GM21528 (cell line): ENCODE data around the gene SHISA5.
"Not testable (repeated sequence)": the region's sequence is repeated elsewhere in the genome, so short reads cannot be mapped to it uniquely, and the experiment has no call there.

Source experiments
- ATAC-seq: cut with Tn5 transposase; IDR thresholded peaks from one replicate; pipeline ENCODE4 v1.9.1; 2021; ENCODE audit warnings: mild to moderate bottlenecking, moderate library complexity; ENCODE audit not compliant: unreplicated experiment, low FRiP score

SHISA5 gene

GRCh38 chr3:48463703-48464102 lies 40.3 kb downstream of the SHISA5 start:
- no peak for ATAC-seq

DNA sequence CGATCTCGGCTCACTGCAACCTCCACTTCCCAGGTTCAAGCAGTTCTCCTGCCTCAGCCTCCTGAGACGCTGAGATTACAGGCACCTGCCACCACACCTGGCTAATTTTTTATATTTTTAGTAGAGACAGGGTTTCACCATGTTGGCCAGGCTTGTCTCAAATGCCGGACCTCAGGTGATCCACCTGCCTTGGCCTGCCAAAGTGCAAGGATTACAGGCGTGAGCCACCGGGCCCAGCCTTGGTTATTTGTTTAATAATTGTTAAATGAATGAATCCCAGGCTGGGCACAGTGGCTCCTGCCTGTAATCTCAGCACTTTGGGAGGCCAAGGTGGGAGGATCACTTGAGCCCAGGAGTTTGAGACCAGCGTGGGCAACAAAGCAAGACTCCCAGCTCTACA lies 42.2 kb downstream of the SHISA5 start:
- ATAC-seq = not testable (repeated sequence)

GRCh38 chr3:48460517-48460902 lies 43.5 kb downstream of the SHISA5 start:
- no peak for ATAC-seq

GRCh38 chr3:48459773-48460516 lies 44.0 kb downstream of the SHISA5 start:
- no peak for ATAC-seq

DNA sequence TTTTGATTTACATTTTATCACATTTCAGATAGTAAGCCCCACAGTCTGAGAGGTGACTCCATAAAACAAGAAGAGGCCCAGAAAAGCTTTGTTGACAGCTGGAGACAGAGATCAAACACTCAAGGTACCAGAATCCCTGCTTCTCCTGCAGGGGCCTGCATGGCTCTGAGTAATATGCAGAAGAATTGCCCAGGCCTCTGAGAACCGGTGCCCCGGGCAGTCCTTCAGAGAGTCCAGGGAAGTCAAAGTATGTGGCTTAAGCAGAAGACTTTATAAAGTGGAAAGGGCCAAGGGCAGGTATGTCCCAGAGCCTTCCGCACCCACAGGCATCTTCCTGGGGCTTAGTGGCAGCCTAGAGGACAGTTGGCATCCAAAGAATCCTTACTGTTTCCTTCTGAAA lies 44.6 kb downstream of the SHISA5 start:
- ATAC-seq = no peak

GRCh38 chr3:48456456-48456855 lies 47.5 kb downstream of the SHISA5 start:
- no peak for ATAC-seq

GRCh38 chr3:48451270-48451669 lies 52.7 kb downstream of the SHISA5 start:
- no peak for ATAC-seq

DNA sequence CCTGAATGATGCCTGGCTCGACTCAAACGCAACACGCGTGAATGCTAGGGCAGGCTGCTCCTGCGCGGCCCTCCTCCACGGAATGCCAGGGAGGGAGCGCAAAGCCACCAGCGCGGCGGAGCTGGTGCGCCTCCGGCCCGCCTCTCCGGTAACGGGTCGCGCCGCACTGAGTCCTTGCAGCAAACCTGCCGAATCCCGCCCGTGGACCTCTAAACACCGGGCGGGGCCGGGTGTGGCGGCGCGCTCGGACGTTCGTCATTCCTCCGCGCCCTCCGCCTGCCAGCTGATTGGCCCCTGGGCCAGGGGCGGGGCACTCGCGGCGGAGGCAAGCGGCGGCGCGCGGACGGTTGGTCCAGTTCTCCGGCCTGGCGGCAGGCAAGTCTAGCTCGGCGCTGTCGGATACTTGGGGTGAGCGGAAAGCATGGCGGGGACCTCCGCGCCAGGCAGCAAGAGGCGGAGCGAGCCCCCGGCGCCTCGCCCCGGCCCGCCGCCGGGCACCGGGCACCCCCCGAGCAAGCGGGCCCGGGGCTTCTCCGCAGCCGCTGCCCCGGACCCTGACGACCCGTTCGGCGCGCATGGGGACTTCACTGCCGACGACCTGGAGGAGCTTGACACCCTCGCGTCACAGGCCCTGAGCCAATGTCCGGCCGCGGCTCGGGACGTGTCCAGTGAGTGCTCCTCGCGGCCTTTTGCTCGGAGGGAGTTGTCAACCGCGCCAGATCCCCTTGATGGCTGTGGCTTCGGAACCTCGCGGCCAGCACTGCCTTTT lies 57.4 kb downstream of the SHISA5 start, which contains the start of gene ATRIP:
ATRIP (plus strand) TSS at position 313 of the 769 bp plus-strand sequence; CDS start at position 422, 109 bp downstream.
- ATAC-seq = peak; percentile 89

DNA sequence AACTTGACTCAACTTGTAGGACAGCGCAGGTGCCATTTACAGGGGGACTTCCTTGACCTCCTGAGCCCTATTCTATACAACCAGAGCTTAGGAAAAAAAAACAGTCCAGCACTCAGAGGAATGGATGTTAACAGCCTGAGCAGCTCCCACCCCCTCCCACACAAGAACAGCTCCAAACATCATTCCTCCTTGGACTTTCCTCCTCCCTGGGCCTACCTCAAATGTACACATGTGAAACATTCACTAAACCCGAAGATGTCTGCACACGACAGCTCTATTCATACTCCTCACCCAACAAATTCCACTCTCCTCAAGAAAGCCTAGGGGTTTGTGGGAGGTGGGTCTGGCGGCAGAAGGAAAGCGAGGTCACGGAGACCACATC lies 57.9 kb downstream of the SHISA5 start:
- peak; percentile 5 for ATAC-seq

DNA sequence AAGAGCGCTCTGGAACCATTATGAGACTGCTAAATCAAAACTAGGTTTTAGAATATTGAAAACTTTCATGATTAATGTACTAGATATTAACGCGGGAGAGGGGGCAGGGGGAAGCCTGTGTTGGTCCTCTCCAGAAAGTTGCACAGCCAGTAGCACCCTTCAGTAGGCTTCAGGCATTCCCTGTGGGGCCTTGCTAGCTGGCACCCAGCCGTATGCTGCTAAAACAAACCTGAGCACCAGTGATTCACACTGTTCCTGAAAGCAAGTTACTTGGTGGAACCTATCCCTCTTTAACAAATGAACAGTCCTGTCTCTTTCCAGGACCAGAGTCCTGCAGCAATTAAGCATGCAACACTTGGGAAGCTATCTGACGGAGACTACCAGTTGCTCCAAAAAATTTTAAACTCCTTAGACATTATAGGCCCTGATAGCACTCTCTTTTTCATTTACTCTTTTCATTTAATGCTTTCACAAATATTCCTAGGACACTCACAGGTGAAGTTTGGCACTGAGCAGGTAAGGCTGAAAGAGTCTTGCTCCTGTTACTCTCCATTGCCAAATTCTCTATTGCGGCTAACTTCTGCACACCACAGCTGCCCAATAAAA lies 58.6 kb downstream of the SHISA5 start:
- ATAC-seq = no peak

- ATAC-seq = no peak
Measured at GRCh38 chr3:48441940-48442339, 62.0 kb downstream of the SHISA5 start.

DNA sequence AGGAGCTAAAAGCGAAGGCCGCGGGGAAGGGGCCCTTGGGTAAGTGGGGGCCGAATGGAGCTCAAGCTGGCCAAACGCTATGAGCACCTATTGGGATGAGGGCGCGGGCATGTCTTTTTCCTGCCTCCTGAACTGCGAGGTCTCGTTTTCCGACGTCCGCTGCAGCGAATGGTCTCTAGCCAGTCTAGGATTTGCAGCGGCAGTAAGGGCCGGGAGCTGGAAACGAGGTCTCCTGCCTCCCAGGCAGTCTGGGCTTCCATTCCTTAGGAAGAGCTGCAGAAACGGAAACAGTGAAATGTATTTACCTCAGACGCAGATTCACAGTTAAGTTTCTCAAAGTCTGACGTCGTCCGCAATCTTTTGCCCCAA lies 63.4 kb downstream of the SHISA5 start:
- ATAC-seq = peak; percentile 15

- ATAC-seq = peak; percentile 91
Measured at GRCh38 chr3:48439820-48440589, 64.0 kb downstream of the SHISA5 start, which contains the start of the genes CCDC51 and TMA7. CCDC51 (minus strand) TSS chr3:48440119; CDS start chr3:48435128, 4,991 bp downstream. TMA7 (plus strand) TSS chr3:48440257; CDS start chr3:48440297, 40 bp downstream.

DNA sequence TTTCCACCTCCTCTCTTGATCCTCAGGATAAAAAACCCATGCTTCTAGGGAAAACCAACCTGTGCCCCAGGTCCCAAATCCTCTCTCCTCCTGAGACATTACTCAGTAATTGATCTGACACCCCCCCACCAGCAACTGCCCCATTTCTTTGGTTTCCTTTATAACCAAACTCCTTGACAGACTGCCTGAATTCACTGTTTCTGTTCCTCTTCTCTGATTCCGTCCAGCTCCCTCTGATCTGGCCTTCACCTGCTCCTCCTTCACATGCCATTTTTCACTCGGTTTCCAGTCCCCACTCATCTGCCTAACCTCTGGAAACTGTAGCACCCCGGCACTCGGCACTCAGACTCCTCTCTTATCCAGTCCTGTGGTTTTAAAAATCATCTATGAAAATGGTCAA lies 66.2 kb downstream of the SHISA5 start:
- no peak for ATAC-seq

DNA sequence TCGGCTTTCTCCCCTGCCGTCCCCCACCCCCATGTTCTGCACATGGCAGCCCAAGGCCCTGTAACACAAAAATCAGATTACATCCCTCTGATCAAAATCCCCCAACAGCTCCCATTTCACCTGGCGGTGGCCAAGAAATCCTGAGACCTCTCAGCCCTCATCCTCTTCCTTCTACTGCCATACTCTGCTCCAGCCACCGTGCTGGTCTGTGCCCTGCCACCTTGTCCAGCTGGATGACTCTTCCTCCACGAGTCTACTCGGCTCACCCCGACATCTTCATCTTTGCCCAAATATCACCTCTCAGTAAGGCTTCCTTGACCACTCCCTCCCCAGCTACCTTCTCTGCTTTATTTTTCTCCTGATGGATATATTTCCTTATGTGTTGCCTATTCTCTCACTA lies 67.1 kb downstream of the SHISA5 start:
- no peak for ATAC-seq

DNA sequence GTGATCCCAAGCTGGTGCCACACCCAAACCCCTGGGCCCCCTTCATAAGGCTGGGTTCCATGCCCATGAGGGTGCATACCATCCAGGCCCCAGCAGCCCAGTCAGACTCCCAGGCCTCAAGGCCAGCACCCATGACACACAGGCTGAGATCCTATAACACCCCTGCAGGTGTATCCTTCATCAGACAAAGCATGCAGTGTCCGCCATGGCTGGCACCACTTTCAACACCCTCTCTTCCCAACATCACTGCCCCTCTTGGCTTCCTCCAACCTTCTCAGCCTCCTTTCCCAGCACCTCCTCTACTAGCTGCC lies 67.5 kb downstream of the SHISA5 start:
- ATAC-seq = no peak

DNA sequence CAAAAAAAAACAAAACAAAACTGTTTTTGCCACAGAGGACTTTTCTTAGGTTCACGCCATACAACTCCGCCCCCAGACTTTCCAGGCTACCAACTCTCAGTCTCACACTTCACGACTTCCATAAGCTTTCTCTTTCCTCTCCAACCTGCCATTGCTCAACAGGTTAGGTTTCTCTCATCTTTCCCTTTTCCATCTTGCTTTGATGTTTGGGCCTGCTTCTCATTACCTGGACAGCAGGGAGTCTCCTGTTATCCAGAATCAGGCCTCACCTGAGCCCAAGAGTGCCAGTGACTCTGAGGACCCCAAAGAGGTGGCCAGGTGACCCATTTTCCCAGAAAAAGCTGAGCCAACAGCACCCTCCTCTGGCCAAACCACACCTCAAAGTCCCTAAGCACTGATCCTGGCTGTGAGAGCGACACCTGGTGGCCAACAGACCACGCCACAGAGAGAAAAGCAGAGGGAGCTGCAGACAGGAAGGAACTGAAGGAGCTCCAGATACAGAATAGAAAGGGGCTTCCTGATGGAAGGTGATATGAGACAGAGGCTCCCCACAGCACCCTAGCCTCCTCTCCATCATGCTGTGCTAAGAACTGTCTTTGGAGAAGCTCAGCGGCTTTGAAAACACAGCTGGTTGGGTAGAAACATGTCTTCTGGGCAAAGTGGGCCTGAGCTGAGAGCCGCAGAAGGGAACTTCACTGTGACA lies 68.0 kb downstream of the SHISA5 start:
- ATAC-seq = no peak

- no peak for ATAC-seq
Measured at GRCh38 chr3:48435223-48435595, 68.8 kb downstream of the SHISA5 start.

GRCh38 chr3:48434591-48435222 lies 69.3 kb downstream of the SHISA5 start:
- no peak for ATAC-seq
